T-helper 1 cell (primary cell): Measurements from ENCODE around the gene CDK7.
A peak's percentile ranks its signal among the peaks of the same experiment; 100 is the strongest.
"Not testable (repeated sequence)": the region's sequence is repeated elsewhere in the genome, so short reads cannot be mapped to it uniquely, and the experiment has no call there.

Source experiments
- DNase-seq, 5 donors: peaks; one replicate each; pipeline ENCODE4 v3.0.0-alpha.2; 2012 to 2020
- total RNA-seq, 4 donors: gene quantifications; one replicate each; lab custom pipeline; 2026; lab: John Stamatoyannopoulos, UW

The CDK7 gene
- 12.6 to 19.9 (median 19.0) reads per million in 4 donors for total RNA-seq

GRCh38 chr5:69234457-69235268 lies at the start of gene CDK7:
CDK7 (plus strand) TSS chr5:69234886; CDS start chr5:69234976, 90 bp downstream.
- DNase-seq = peak; percentile 83 to 91 (median 90)

GRCh38 chr5:69187342-69187741 lies 47.3 kb upstream of the CDK7 start:
- DNase-seq = no peak

- no peak for DNase-seq
Measured at GRCh38 chr5:69188811-69189161, 45.9 kb upstream of the CDK7 start.

- peak; percentile 71 to 91 (median 86) for DNase-seq
Measured at GRCh38 chr5:69189162-69190086, 45.3 kb upstream of the CDK7 start, which contains the start of gene CENPH. CENPH (plus strand) TSS chr5:69189583; CDS start chr5:69189635, 52 bp downstream.

- no peak for DNase-seq
Measured at GRCh38 chr5:69202497-69202896, 32.2 kb upstream of the CDK7 start.

- no peak for DNase-seq
Measured at GRCh38 chr5:69206528-69207190, 28.0 kb upstream of the CDK7 start.

- DNase-seq = no peak
Measured at GRCh38 chr5:69209602-69210001, 25.1 kb upstream of the CDK7 start.

GRCh38 chr5:69211200-69211599 lies 23.5 kb upstream of the CDK7 start:
- no peak for DNase-seq

GRCh38 chr5:69212022-69212421 lies 22.7 kb upstream of the CDK7 start:
- DNase-seq = peak in 1 of 5 donors; percentile 42

GRCh38 chr5:69213513-69214215 lies 21.0 kb upstream of the CDK7 start:
- DNase-seq = no peak

GRCh38 chr5:69217151-69217511 lies 17.6 kb upstream of the CDK7 start:
- DNase-seq = no peak

- DNase-seq = peak; percentile 92 to 96 (median 94)
Measured at GRCh38 chr5:69217548-69218526, 16.8 kb upstream of the CDK7 start.

- no peak for DNase-seq
Measured at GRCh38 chr5:69219939-69220338, 14.7 kb upstream of the CDK7 start.

GRCh38 chr5:69220371-69220770 lies 14.3 kb upstream of the CDK7 start:
- not testable (repeated sequence) for DNase-seq

- not testable (repeated sequence) for DNase-seq
Measured at GRCh38 chr5:69220833-69221232, 13.9 kb upstream of the CDK7 start.

GRCh38 chr5:69224520-69224919 lies 10.2 kb upstream of the CDK7 start:
- no peak for DNase-seq

- DNase-seq = no peak
Measured at GRCh38 chr5:69225860-69226259, 8.8 kb upstream of the CDK7 start.

- DNase-seq = no peak
Measured at GRCh38 chr5:69230181-69230580, 4.5 kb upstream of the CDK7 start.

- DNase-seq = no peak
Measured at GRCh38 chr5:69231281-69231680, 3.4 kb upstream of the CDK7 start.

GRCh38 chr5:69231851-69232250 lies 2.8 kb upstream of the CDK7 start:
- no peak for DNase-seq

- DNase-seq = not testable (repeated sequence)
Measured at GRCh38 chr5:69236733-69237132, 2.0 kb downstream of the CDK7 start.
